ENCODE results near the gene L1CAM.

- TF ChIP-seq GATA2 (IDR thresholded peaks at IDR 0.05; ENCODE audit: low read depth, low read length): no peak
- no peak for TF ChIP-seq GATA3 (IDR thresholded peaks at IDR 0.05; ENCODE audit: low read depth, low read length)
These were observed 57.7 kb downstream of the L1CAM start for GRCh38 chrX:153828308-153828707.

Data from SH-SY5Y (cell line).